ENCODE results near the gene PRR15. TPM values are rescaled to one million over a fixed set of nuclear protein-coding genes. Genes with fewer than 3 reads are reported as not detected.

The PRR15 gene
- total and polyA plus RNA-seq, 2 experiments from 2014 or later, result 9.6 to 17.4 TPM

GRCh38 chr7:29599026-29599425, 35.4 kb downstream of the PRR15 start (continued):
- TF ChIP-seq REST (IDR thresholded peaks at IDR 0.05; ENCODE audit: unreplicated experiment) (no peak), ZNF114 (CRISPR knock-in tag; IDR thresholded peaks at IDR 0.05) (no peak), STAT1 (IDR thresholded peaks at IDR 0.05; ENCODE audit: unreplicated experiment) (no peak)

GRCh38 chr7:29600661-29601060, 37.0 kb downstream of the PRR15 start:
- Histone ChIP-seq H4K20me1 (replicated peaks; ENCODE audit: insufficient read depth) (no peaks in the 10 kb centered on the region), H3K27ac (ENCODE audit: low read depth) (no peak overlapping the region), H2AFZ (no peak overlapping the region), H3K36me3 (ENCODE audit: insufficient read depth) (no peaks in the 10 kb centered on the region), H3K27me3 (ENCODE audit: insufficient read depth) (no peaks in the 10 kb centered on the region), H3K4me2 (no peak overlapping the region), H3K79me2 (replicated peaks; ENCODE audit: insufficient read depth) (no peaks in the 10 kb centered on the region), H3K4me1 (ENCODE audit: insufficient read depth) (no peaks in the 10 kb centered on the region; the same call in 1 of the 2 replicates), H3K4me3 (no peak overlapping the region), H3K9me2 (ENCODE audit: insufficient read depth) (no peaks in the 10 kb centered on the region), H3F3A (replicated peaks; ENCODE audit: low read depth) (no peaks in the 10 kb centered on the region)
- DNase-seq (ENCODE audit: low spot score) (no peak), ATAC-seq (no peak)
- Mint-ChIP-seq H3K4me3 (no peak overlapping the region), H3K36me3 (ENCODE audit: low read depth) (no peaks in the 10 kb centered on the region), H3K27me3 (ENCODE audit: insufficient read depth, low read depth, poor library complexity) (no peaks in the 10 kb centered on the region), H3K4me1 (peaks cover 7% of the 10 kb centered on the region), H3K9me3 (no peaks in the 10 kb centered on the region), H3K27ac (no peak overlapping the region)
- TF ChIP-seq REST (IDR thresholded peaks at IDR 0.05; ENCODE audit: unreplicated experiment), result no peak
- no peak for TF ChIP-seq POLR2AphosphoS5 (IDR thresholded peaks at IDR 0.05; ENCODE audit: low read depth)
- TF ChIP-seq ETS1 (IDR thresholded peaks at IDR 0.05), result no peak
- no peak for TF ChIP-seq ZNF462 (CRISPR knock-in tag; IDR thresholded peaks at IDR 0.05)
- TF ChIP-seq NANOG (IDR thresholded peaks at IDR 0.05; ENCODE audit: borderline replicate concordance), result no peak
- TF ChIP-seq EZH2phosphoT487 (IDR thresholded peaks at IDR 0.05; ENCODE audit: unreplicated experiment), result no peak
- TF ChIP-seq ZNF331 (CRISPR knock-in tag; IDR thresholded peaks at IDR 0.05; ENCODE audit: low read depth), result no peak
- TF ChIP-seq ZNF114 (CRISPR knock-in tag; IDR thresholded peaks at IDR 0.05), result no peak
- no peak for TF ChIP-seq STAT1 (IDR thresholded peaks at IDR 0.05; ENCODE audit: unreplicated experiment)

Data from GM23338 (cell line).